CD4-positive, alpha-beta memory T cell (primary cell): ENCODE measurements around the gene TP63. TPM values are rescaled to one million over a fixed set of nuclear protein-coding genes. Genes with fewer than 3 reads are reported as not detected.

Source experiments
- CTCF ChIA-PET: fragments of 350-600 bp; sonication (Branson Sonifier 250); formaldehyde crosslinking; loops from one replicate; lab custom pipeline; 2021; ENCODE audit warnings: inconsistent platforms; ENCODE audit not compliant: partially characterized antibody; lab: Charles Lee
- POLR2A ChIA-PET: fragments of 350-600 bp; sonication (Branson Sonifier 250); formaldehyde crosslinking; loops from one replicate; lab custom pipeline; 2021; ENCODE audit not compliant: partially characterized antibody; lab: Charles Lee
- DNase-seq, 5 donors: peaks; one replicate each; pipeline versions ENCODE4 v3.0.0 to v3.0.0-alpha.2; 2020 to 2022; ENCODE audit warnings: mixed read lengths in 1 of 5
- H3K27ac ChIP-seq: one replicate; pipeline ENCODE4 v1.7.0; 2013; ENCODE audit warnings: low read depth, low read length
- H3K27me3 ChIP-seq: 2 replicates; pipeline ENCODE4 v1.7.0; 2013; ENCODE audit warnings: mild to moderate bottlenecking, low read length, moderate library complexity; ENCODE audit not compliant: insufficient read depth
- H3K36me3 ChIP-seq: 2 replicates; pipeline ENCODE4 v1.7.0; 2013; ENCODE audit warnings: mild to moderate bottlenecking, low read length, moderate library complexity; ENCODE audit not compliant: insufficient read depth
- H3K4me1 ChIP-seq: 2 replicates; pipeline ENCODE4 v1.7.0; 2013; ENCODE audit warnings: mild to moderate bottlenecking, low read length, moderate library complexity; ENCODE audit not compliant: insufficient read depth
- H3K4me3 ChIP-seq, 2 donors: one replicate each; pipeline ENCODE4 v1.7.0; 2013; ENCODE audit warnings: low read length in 2 of 2, mild to moderate bottlenecking in 1 of 2
- H3K9me3 ChIP-seq, 2 donors: one replicate each; pipeline ENCODE4 v1.7.0; 2013; ENCODE audit warnings: low read length in 2 of 2, control low read depth in 1 of 2; ENCODE audit not compliant: control insufficient read depth in 1 of 2
- H3K27ac Mint-ChIP-seq, 7 donors: one replicate each; pipeline ENCODE4 v1.8.0; 2020 to 2021; ENCODE audit warnings: mixed read lengths in 7 of 7, mild to moderate bottlenecking in 6 of 7, inconsistent platforms in 3 of 7, moderate library complexity in 3 of 7
- H3K27me3 Mint-ChIP-seq, 2 donors: one replicate each; pipeline ENCODE4 v1.8.0; 2020 to 2021; ENCODE audit warnings: mixed read lengths in 2 of 2
- H3K36me3 Mint-ChIP-seq, 2 donors: one replicate each; pipeline ENCODE4 v1.8.0; 2020 to 2021; ENCODE audit warnings: mixed read lengths in 2 of 2, inconsistent platforms in 1 of 2, mild to moderate bottlenecking in 1 of 2
- H3K4me1 Mint-ChIP-seq, 4 donors: one replicate each; pipeline ENCODE4 v1.8.0; 2020 to 2021; ENCODE audit warnings: mixed read lengths in 4 of 4, mild to moderate bottlenecking in 1 of 4
- H3K4me3 Mint-ChIP-seq, 8 donors: one replicate each; pipeline ENCODE4 v1.8.0; 2020 to 2021; ENCODE audit warnings: mixed read lengths in 8 of 8, mild to moderate bottlenecking in 7 of 8, moderate library complexity in 6 of 8, inconsistent platforms in 3 of 8
- H3K9me3 Mint-ChIP-seq, 8 donors: one replicate each; pipeline ENCODE4 v1.8.0; 2020 to 2021; ENCODE audit warnings: mixed read lengths in 8 of 8, mild to moderate bottlenecking in 5 of 8, inconsistent platforms in 3 of 8, moderate library complexity in 1 of 8
- intact Hi-C: fragments of 100-400 bp; cut with micrococcal nuclease; formaldehyde crosslinking; loops from one replicate; pipeline ENCODE4 v1.15.1; 2023
- polyA plus RNA-seq, 2 donors: library from polyadenylated mRNA; unstranded; fragments of 300-500 nt; fragmentation: Illumina TruSeq; gene quantifications; one replicate each; pipeline ENCODE4 v1.2.3, GENCODE V29; 2021
- total RNA-seq, 2 experiments: library from RNA; stranded (reverse); gene quantifications; one replicate each; pipeline ENCODE4 v1.2.3, GENCODE V29; 2021

The TP63 gene
- total and polyA plus RNA-seq, 4 experiments from 2014 or later, result 0.25 to 0.64 (median 0.55) TPM; not detected in 1

GRCh38 chr3:189794518-189794917 lies 163.3 kb downstream of the TP63 start:
- intact Hi-C loops, result no loop called here
- H3K4me3 Mint-ChIP-seq, result no peak overlapping the region

GRCh38 chr3:189797103-189797750 lies 166.0 kb downstream of the TP63 start:
- H3K9me3 Mint-ChIP-seq, result no peaks in the 10 kb centered on the region
- H3K9me3 ChIP-seq, result no peaks in the 10 kb centered on the region
- intact Hi-C loops, result no loop called here
- no peak for DNase-seq
- ChIA-PET POLR2A (no interaction called here), CTCF (no interaction called here)
- H3K4me3 Mint-ChIP-seq, result no peak overlapping the region
- no peaks in the 10 kb centered on the region for H3K27me3 ChIP-seq
- H3K4me1 ChIP-seq, result no peaks in the 10 kb centered on the region
- H3K4me3 ChIP-seq, result no peak overlapping the region
- no peak overlapping the region for H3K27ac ChIP-seq
- no peaks in the 10 kb centered on the region for H3K36me3 Mint-ChIP-seq
- peaks cover 0 to 1% of the 10 kb centered on the region in 2 donors for H3K27me3 Mint-ChIP-seq
- H3K4me1 Mint-ChIP-seq, result peaks cover 0 to 4% (median 0%) of the 10 kb centered on the region in 4 donors
- no peak overlapping the region for H3K27ac Mint-ChIP-seq
- H3K36me3 ChIP-seq, result no peaks in the 10 kb centered on the region

More at GRCh38 chr3:189794518-189794917, 163.3 kb downstream of the TP63 start:
- Histone ChIP-seq H3K4me3 (no peak overlapping the region), H3K36me3 (no peaks in the 10 kb centered on the region), H3K9me3 (no peaks in the 10 kb centered on the region), H3K27me3 (no peaks in the 10 kb centered on the region), H3K27ac (no peak overlapping the region), H3K4me1 (no peaks in the 10 kb centered on the region)
- no peaks in the 10 kb centered on the region for H3K9me3 Mint-ChIP-seq
- H3K27ac Mint-ChIP-seq, result no peak overlapping the region
- DNase-seq, result no peak
- H3K4me1 Mint-ChIP-seq, result peaks cover 5 to 9% (median 5%) of the 10 kb centered on the region in 4 donors
- CTCF ChIA-PET, result no interaction called here
- no peaks in the 10 kb centered on the region for H3K36me3 Mint-ChIP-seq
- POLR2A ChIA-PET, result interaction anchor here (0.7 kb wide), 1 partner anchor 142 kb away, joined by 3 read pairs; no protein-coding TSS in a partner anchor
- peaks cover 0 to 1% of the 10 kb centered on the region in 2 donors for H3K27me3 Mint-ChIP-seq

GRCh38 chr3:189799366-189799765 lies 168.2 kb downstream of the TP63 start:
- no peak overlapping the region for H3K27ac ChIP-seq
- Mint-ChIP-seq H3K4me1 (peaks cover 0 to 2% (median 0%) of the 10 kb centered on the region in 4 donors), H3K36me3 (no peaks in the 10 kb centered on the region), H3K27ac (no peak overlapping the region), H3K4me3 (no peak overlapping the region), H3K27me3 (peaks cover 0 to 1% of the 10 kb centered on the region in 2 donors), H3K9me3 (no peaks in the 10 kb centered on the region)
- no peaks in the 10 kb centered on the region for H3K4me1 ChIP-seq
- CTCF ChIA-PET, result no interaction called here
- no peak for DNase-seq
- POLR2A ChIA-PET, result no interaction called here
- H3K36me3 ChIP-seq, result no peaks in the 10 kb centered on the region
- H3K9me3 ChIP-seq, result no peaks in the 10 kb centered on the region
- H3K4me3 ChIP-seq, result no peak overlapping the region
- no peaks in the 10 kb centered on the region for H3K27me3 ChIP-seq
- intact Hi-C loops, result no loop called here

- no peak overlapping the region for H3K27ac Mint-ChIP-seq
- H3K4me3 ChIP-seq, result no peak overlapping the region
- no peaks in the 10 kb centered on the region for H3K9me3 ChIP-seq
- ChIA-PET POLR2A (no interaction called here), CTCF (no interaction called here)
- no peaks in the 10 kb centered on the region for H3K4me1 Mint-ChIP-seq
- H3K27me3 ChIP-seq, result no peaks in the 10 kb centered on the region
- H3K4me3 Mint-ChIP-seq, result no peak overlapping the region
- H3K36me3 Mint-ChIP-seq, result no peaks in the 10 kb centered on the region
- no peaks in the 10 kb centered on the region for H3K4me1 ChIP-seq
- DNase-seq, result no peak
- H3K9me3 Mint-ChIP-seq, result no peaks in the 10 kb centered on the region
- intact Hi-C loops, result no loop called here
- no peaks in the 10 kb centered on the region for H3K36me3 ChIP-seq
- no peaks in the 10 kb centered on the region for H3K27me3 Mint-ChIP-seq
- H3K27ac ChIP-seq, result no peak overlapping the region
These were observed 169.2 kb downstream of the TP63 start for GRCh38 chr3:189800436-189800835.

- no peak for DNase-seq
- Histone ChIP-seq H3K36me3 (no peaks in the 10 kb centered on the region), H3K4me1 (no peaks in the 10 kb centered on the region), H3K27me3 (no peaks in the 10 kb centered on the region), H3K4me3 (no peak overlapping the region), H3K27ac (no peak overlapping the region), H3K9me3 (no peaks in the 10 kb centered on the region)
- Mint-ChIP-seq H3K36me3 (no peaks in the 10 kb centered on the region), H3K27ac (no peak overlapping the region), H3K27me3 (no peaks in the 10 kb centered on the region), H3K9me3 (no peaks in the 10 kb centered on the region), H3K4me3 (no peak overlapping the region), H3K4me1 (no peaks in the 10 kb centered on the region)
- ChIA-PET POLR2A (no interaction called here), CTCF (no interaction called here)
- intact Hi-C loops, result no loop called here
These were observed 172.1 kb downstream of the TP63 start for GRCh38 chr3:189803254-189803653.

GRCh38 chr3:189805375-189806067 lies 174.3 kb downstream of the TP63 start:
- ChIA-PET POLR2A (no interaction called here), CTCF (no interaction called here)
- Mint-ChIP-seq H3K4me3 (no peak overlapping the region), H3K27ac (no peak overlapping the region), H3K9me3 (no peaks in the 10 kb centered on the region), H3K4me1 (no peaks in the 10 kb centered on the region), H3K36me3 (no peaks in the 10 kb centered on the region), H3K27me3 (no peaks in the 10 kb centered on the region)
- no peak overlapping the region for H3K27ac ChIP-seq
- H3K4me3 ChIP-seq, result no peak overlapping the region
- no peaks in the 10 kb centered on the region for H3K4me1 ChIP-seq
- H3K36me3 ChIP-seq, result no peaks in the 10 kb centered on the region
- H3K9me3 ChIP-seq, result no peaks in the 10 kb centered on the region
- no peak for DNase-seq
- no peaks in the 10 kb centered on the region for H3K27me3 ChIP-seq
- intact Hi-C loops, result no loop called here

- CTCF ChIA-PET, result no interaction called here
- no peaks in the 10 kb centered on the region for H3K27me3 Mint-ChIP-seq
These were observed 175.2 kb downstream of the TP63 start for GRCh38 chr3:189806171-189806951.

More at GRCh38 chr3:189806171-189806951, 175.2 kb downstream of the TP63 start:
- no peaks in the 10 kb centered on the region for H3K36me3 ChIP-seq
- H3K9me3 ChIP-seq, result no peaks in the 10 kb centered on the region
- Mint-ChIP-seq H3K9me3 (no peaks in the 10 kb centered on the region), H3K36me3 (no peaks in the 10 kb centered on the region), H3K4me1 (no peaks in the 10 kb centered on the region), H3K27ac (no peak overlapping the region), H3K4me3 (no peak overlapping the region)
- no peak for DNase-seq
- no peak overlapping the region for H3K4me3 ChIP-seq
- H3K27ac ChIP-seq, result no peak overlapping the region
- POLR2A ChIA-PET, result no interaction called here
- intact Hi-C loops, result no loop called here
- H3K27me3 ChIP-seq, result no peaks in the 10 kb centered on the region
- no peaks in the 10 kb centered on the region for H3K4me1 ChIP-seq
